ENCODE measurements around the gene DCTN5.
A peak's percentile ranks its signal among the peaks of the same experiment; 100 is the strongest.

Gene DCTN5

DNA sequence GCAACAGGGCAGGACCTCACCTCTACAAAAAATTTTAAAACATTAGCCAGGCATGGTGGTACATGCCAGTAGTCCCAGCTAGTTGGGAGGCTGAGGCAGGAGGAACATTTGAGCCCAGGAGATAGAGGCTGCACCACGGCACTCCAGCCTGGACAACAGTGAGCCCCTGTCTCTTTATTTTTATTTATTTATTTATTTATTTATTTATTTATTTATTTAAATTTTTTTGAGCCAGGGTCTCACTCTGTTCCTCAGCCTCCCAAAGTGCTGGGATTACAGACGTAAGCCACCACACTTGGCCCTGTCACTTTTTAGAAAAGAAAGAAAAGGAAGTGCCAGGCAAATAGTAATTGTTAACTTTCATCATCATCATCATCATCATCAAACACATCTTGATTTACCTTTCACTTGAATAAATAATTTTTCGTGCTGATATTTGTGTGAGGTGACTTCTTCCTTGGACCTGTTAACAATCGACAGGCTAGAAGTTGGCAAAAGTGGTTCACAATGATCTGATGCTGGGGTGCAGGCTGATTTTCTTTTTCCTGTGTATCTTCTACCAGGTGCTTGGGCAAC is 6.7 kb upstream of the DCTN5 start:
- Mint-ChIP-seq H3K4me3 (no peak overlapping the region), H3K27ac (no peak overlapping the region), H3K36me3 (peaks cover 74% of the 10 kb centered on the region), H3K4me1 (peaks cover 6% of the 10 kb centered on the region), H3K9me3 (no peaks in the 10 kb centered on the region)
- ATAC-seq (no peak), DNase-seq (ENCODE audit: low spot score in 2 of 2) (no peak)

DNA sequence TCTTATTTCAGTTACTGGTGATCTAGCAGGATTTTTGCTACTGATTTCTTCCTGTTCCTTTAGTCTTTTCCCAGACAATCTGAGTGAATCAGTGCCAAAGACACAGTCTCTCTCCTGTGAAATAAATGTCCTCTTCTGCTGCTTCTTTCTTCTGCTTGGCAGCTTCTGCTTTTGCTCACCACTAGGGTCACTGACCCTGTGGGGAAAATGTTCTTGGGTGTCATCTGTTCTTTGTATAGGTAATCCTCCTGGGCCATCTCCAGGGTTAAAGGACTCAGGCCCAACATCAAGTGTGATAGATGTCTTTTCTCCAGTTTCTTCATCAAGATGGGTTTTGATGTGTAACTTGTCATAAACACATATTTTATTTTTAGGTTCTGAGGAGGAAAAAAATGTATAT is 5.3 kb upstream of the DCTN5 start:
- Mint-ChIP-seq H3K36me3 (peaks cover 70% of the 10 kb centered on the region), H3K4me1 (peaks cover 13% of the 10 kb centered on the region), H3K4me3 (no peak overlapping the region), H3K27ac (no peak overlapping the region), H3K9me3 (no peaks in the 10 kb centered on the region)
- no peak for DNase-seq (ENCODE audit: low spot score in 2 of 2)
- no peak for ATAC-seq

DNA sequence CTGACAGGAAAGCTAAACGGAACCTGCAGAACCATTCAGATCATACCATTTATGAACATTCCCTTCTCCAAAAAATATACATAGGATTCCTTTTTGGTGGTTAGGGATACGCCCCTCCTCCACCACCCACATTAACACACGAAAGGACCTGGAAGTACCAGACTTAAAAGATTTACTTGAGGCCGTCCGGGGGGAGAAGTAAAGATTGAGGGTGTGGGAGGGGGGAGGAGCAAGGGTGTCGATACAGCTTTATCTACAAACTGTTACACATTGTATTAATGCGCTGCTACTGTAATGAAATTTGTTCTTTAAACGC is 693 bp upstream of the DCTN5 start:
- H3K9me3 Mint-ChIP-seq, result no peaks in the 10 kb centered on the region
- peaks cover 78% of the 10 kb centered on the region for H3K36me3 Mint-ChIP-seq
- peak overlapping the region; percentile 95 for H3K4me3 Mint-ChIP-seq
- ATAC-seq (peak; percentile 9), DNase-seq (ENCODE audit: low spot score in 2 of 2) (no peak)
- H3K4me1 Mint-ChIP-seq, result peaks cover 21% of the 10 kb centered on the region
- peak overlapping the region; percentile 97 for H3K27ac Mint-ChIP-seq

DNA sequence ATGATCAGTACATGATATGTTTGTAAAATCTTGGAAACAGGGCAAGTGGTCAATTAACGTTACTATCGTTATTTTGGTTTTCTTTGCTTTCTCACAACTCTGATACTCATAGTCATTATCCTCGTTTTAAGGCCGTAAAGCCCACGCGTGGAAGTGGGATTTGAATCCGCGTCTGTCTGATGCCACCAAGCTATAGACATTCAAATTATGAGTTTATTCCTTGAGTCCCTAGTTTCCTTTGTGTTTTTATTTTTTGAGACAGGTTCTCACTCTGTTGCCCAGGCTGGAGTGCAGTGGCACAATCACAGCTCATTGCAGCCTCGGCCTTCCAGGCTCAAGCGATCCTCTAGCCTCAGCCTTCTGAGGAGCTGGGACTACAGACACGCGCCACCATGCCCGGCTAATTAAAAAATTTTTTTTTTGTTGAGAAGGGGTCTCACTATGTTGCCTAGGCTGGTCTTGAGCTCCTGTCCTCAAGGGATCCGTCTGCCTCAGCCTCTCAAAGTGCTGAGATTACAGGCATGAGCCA is 1.0 kb downstream of the DCTN5 start:
- DNase-seq (ENCODE audit: low spot score in 2 of 2), result no peak
- peaks cover 79% of the 10 kb centered on the region for H3K36me3 Mint-ChIP-seq
- peaks cover 35% of the 10 kb centered on the region for H3K4me1 Mint-ChIP-seq
- H3K27ac Mint-ChIP-seq, result peak overlapping the region; percentile 97
- H3K9me3 Mint-ChIP-seq, result no peaks in the 10 kb centered on the region
- no peak for ATAC-seq
- peak overlapping the region; percentile 95 for H3K4me3 Mint-ChIP-seq

DNA sequence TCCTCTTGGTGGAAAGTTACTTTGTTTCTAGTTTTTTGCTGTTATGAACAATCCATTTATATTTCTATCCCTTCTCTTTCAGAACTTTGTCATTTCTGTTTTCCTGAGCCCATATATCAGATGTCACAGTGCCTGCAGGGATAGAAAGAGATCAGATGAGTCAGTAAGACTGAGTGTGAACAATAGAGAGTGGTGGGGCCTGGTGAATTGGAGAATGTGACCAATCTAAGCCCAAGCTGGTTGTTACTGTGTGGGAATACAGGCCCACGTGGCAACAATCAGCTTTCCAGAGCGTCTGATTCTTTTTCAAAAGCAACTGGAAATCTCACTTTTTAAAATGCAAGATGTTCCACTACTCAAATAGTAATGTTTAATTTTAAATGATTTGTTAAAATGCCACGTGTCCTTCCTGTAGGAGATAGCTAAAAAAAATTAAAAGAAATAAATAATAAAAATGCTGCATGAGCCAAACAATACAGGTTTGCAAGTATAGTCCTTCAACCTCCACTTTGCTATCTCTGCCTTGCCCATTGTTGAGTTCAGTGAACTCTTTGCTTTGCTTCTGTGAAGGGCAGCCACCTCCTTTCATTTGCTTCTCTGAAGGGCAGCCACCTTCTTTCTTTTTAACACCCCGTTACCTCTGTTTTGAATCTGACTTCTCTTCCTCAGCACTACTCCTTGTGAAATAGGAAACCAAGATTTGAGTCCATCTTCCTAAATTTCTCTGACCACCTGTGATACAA is 9.6 kb downstream of the DCTN5 start:
- Mint-ChIP-seq H3K4me3 (no peak overlapping the region), H3K9me3 (no peaks in the 10 kb centered on the region), H3K4me1 (peaks cover 39% of the 10 kb centered on the region), H3K36me3 (peaks cover 90% of the 10 kb centered on the region), H3K27ac (peak overlapping the region; percentile 11)
- peak; percentile 66 for ATAC-seq
- DNase-seq (ENCODE audit: low spot score in 2 of 2), result no peak

DNA sequence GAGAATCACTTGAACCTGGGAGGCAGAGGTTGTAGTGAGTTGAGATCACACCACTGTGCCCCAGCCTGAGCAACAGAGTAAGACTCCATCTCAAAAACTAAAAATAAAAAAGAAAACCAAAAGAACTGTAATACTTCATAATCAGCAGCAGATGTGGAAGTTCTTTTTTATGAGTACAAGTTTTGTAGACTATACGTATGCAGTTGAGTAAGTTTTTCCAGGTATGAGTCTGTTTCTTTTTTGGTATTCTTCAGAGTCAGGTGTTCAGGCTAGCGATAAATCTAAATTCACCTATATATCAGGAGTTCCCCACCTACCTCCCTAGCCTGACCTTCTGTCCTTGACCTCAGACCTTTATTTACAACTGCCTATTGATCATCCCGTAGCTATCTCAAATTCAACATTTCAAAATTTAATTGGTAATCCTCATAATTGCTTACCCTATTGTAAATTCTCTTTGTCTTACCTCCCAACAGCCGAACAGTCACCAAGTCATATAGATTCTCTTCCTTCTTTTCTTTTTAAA is 10.7 kb downstream of the DCTN5 start:
- Mint-ChIP-seq H3K9me3 (no peaks in the 10 kb centered on the region), H3K4me1 (peaks cover 33% of the 10 kb centered on the region), H3K4me3 (no peak overlapping the region), H3K27ac (peak overlapping the region; percentile 11), H3K36me3 (peaks cover 85% of the 10 kb centered on the region)
- peak; percentile 51 for ATAC-seq
- DNase-seq (ENCODE audit: low spot score in 2 of 2), result no peak

DNA sequence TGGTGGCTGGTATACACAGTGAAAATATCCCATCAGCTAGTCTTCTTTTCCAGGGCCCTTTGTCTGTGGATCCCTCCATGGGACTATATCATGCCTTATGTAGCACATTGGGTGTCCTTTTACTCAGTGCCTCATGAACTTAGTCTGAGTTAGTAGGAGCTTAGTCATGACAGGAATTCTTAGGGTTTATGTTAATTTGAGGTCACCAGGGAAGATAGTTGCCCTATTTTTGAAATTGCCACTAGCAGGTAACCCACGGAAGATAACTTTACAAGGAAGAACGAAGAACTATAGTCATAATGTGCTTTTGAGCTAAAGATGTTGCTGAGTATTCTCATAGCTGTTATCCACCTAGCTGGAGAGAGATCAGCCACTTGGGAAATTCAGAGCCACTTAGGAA is 22.7 kb downstream of the DCTN5 start:
- DNase-seq (ENCODE audit: low spot score in 2 of 2) (no peak), ATAC-seq (peak; percentile 67)
- no peak overlapping the region for H3K27ac Mint-ChIP-seq
- no peak overlapping the region for H3K4me3 Mint-ChIP-seq
- peaks cover 6% of the 10 kb centered on the region for H3K4me1 Mint-ChIP-seq
- no peaks in the 10 kb centered on the region for H3K9me3 Mint-ChIP-seq
- H3K36me3 Mint-ChIP-seq, result peaks cover 99% of the 10 kb centered on the region

DNA sequence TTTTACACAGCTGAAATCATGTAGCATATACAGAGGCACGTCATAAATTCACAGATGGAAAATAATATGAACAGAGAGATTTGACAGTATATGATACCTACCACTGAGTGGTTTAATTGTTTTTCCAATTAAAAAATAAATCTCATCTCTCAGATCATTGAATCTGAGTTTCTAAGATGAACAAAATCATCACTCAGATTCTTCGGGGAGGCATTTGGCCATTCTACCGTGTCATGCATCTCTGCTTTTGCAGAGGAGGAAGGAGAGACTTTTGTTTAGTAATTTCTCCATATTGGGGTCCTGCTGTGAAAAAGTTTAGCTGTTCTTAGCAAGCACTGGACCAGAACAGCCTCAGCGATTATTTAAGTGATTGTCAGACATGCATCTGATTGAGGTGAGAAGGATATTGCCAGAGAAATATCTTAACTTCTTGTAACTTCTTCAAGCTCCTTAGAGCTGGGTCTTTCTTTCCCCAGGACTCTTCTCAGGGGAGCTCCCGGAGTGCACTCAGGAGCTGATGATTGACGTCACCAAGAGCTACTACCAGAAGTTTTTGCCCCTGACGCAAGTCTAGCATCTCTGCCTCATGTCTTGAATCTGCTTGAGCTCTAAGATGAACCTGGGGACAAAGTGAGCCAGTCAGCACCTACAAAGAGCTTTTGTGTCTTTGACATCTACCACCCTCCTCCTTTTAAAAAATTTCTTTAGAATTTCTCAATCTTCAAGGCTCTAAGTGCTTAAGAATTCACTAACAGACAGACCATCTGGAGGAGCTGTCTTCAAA is 25.5 kb downstream of the DCTN5 start:
- H3K27ac Mint-ChIP-seq, result no peak overlapping the region
- DNase-seq (ENCODE audit: low spot score in 2 of 2) (no peak), ATAC-seq (no peak)
- H3K4me1 Mint-ChIP-seq, result peaks cover 24% of the 10 kb centered on the region
- H3K4me3 Mint-ChIP-seq, result no peak overlapping the region
- peaks cover 95% of the 10 kb centered on the region for H3K36me3 Mint-ChIP-seq
- H3K9me3 Mint-ChIP-seq, result no peaks in the 10 kb centered on the region

DNA sequence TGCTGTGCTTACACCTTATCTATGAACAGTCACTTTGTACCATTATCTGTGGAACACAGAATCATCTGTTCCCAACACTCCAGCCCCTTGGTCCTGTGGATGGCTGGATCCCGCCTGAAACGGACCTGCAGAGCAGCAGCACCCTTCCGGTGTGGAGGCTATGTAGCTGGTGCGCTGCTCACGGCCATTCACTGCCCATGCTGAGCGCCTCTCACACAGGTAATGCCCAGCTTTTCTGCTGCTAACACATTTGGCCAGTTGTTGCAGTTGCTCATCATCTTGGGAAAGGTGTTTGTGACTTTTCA is 26.0 kb downstream of the DCTN5 start:
- no peak for DNase-seq (ENCODE audit: low spot score in 2 of 2)

DNA sequence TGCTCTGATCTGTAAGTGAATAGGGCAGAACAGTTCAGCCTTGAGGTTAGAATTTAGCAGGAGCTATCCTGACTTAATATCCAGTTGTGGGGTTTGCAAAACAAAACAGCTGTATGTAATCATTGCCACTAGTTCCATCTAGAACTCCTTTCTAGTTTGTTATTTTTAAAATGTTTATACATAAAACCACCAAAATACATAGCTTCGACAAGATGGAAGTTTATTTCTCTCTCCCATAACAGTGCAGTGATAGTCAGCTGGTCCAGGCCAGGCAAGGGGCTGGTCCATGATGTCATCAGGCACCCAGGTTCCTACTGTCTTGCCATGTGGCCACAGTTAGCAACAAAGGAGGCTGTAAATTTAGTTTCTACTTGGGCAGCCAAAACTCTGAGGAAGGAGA is 27.0 kb downstream of the DCTN5 start:
- no peak for ATAC-seq
- H3K4me3 Mint-ChIP-seq, result no peak overlapping the region
- peaks cover 24% of the 10 kb centered on the region for H3K4me1 Mint-ChIP-seq
- H3K27ac Mint-ChIP-seq, result no peak overlapping the region
- no peak for DNase-seq (ENCODE audit: low spot score in 2 of 2)
- H3K36me3 Mint-ChIP-seq, result peaks cover 90% of the 10 kb centered on the region
- no peaks in the 10 kb centered on the region for H3K9me3 Mint-ChIP-seq

More for the DNA sequence above, 26.0 kb downstream of the DCTN5 start:
- Mint-ChIP-seq H3K9me3 (no peaks in the 10 kb centered on the region), H3K4me1 (peaks cover 24% of the 10 kb centered on the region), H3K36me3 (peaks cover 94% of the 10 kb centered on the region), H3K27ac (no peak overlapping the region), H3K4me3 (no peak overlapping the region)
- ATAC-seq, result no peak

DNA sequence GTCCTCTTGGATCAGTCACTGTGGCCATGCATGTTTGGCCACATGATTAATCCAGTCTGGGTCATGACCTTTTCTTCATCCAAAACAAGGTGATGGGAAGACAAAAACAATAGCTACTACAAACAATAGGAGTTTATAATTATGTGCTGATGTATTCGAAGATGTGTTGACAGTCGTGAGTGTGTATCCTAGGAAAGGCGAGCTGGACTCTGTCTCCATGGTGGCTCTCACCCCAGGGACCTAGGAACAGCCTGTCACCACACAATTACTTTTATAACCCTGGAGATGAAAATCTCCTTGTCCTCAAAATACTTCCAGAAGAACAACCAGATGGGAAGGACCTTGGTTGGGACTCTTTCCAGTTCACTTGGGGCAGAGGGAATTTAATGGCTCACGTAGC is 27.6 kb downstream of the DCTN5 start:
- H3K4me1 Mint-ChIP-seq, result peaks cover 19% of the 10 kb centered on the region
- DNase-seq (ENCODE audit: low spot score in 2 of 2), result no peak
- no peak for ATAC-seq
- H3K4me3 Mint-ChIP-seq, result no peak overlapping the region
- no peak overlapping the region for H3K27ac Mint-ChIP-seq
- H3K9me3 Mint-ChIP-seq, result no peaks in the 10 kb centered on the region
- H3K36me3 Mint-ChIP-seq, result peaks cover 90% of the 10 kb centered on the region

DNA sequence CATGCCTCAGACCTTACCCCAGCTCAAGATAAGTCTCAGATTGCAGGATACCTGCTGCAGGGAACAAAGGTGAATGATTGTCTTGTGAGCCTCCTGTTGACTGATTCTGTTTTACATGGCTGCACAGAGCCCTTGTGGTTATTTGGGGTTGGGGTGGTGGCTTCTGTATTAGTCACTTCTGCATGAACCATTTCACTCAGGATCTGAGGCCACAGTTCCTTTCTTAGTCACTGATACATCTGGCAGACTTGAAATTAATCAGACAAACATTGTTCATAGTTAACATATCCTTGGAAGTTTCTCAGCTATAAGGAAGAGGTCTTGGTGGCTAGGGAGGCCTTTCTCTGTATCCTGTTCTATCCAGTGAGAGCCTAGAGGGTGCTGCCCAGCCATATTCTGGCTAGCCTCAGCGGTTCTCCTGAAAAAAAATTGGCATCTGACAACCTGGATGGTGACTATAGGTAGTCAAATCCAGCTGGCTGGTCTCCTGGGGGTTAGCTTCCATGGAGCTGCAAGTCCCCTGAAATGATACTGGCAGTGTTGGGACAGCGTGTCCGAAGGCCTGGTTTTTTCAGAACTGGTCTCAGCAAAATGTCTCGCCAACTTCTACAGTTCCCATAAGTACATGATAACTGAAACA is 29.0 kb downstream of the DCTN5 start:
- DNase-seq (ENCODE audit: low spot score in 2 of 2), result peak; percentile 21 to 82
- no peak overlapping the region for H3K4me3 Mint-ChIP-seq
- H3K4me1 Mint-ChIP-seq, result peaks cover 18% of the 10 kb centered on the region
- H3K9me3 Mint-ChIP-seq, result no peaks in the 10 kb centered on the region
- peaks cover 90% of the 10 kb centered on the region for H3K36me3 Mint-ChIP-seq
- ATAC-seq, result peak; percentile 100
- peak overlapping the region; percentile 15 for H3K27ac Mint-ChIP-seq

DNA sequence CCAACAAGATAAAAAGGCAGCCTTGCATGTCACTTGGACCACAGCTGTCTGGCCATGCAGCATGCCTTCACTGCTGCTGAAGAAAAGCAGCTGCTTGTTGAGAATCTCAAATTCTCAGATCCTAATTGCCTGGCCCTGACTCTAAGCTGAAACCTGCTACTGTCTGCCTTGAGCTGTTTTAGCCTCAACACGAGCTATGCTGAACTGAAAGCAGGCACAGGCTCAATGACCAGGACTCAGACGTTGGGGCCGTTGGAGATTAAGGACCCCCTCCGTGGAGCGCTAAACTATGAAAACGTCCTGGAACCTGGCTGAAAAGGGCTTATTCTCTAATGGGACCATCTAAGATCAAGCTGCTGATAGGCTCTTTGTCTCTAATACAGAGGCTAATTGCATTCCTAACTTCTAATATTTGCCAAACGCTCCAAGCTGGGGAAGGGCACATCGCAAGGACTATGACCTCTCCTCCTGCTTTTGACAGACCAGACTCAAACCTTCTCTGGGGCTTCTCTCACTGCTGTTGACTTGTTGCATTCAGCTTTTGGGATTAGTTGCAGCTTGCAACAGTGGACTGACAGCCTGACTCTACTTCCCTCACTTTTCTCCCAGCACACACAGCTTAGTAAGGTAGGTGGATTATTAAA is 32.8 kb downstream of the DCTN5 start:
- ATAC-seq (no peak), DNase-seq (ENCODE audit: low spot score in 2 of 2) (no peak)
- no peak overlapping the region for H3K27ac Mint-ChIP-seq
- H3K36me3 Mint-ChIP-seq, result peaks cover 56% of the 10 kb centered on the region
- no peak overlapping the region for H3K4me3 Mint-ChIP-seq
- peaks cover 25% of the 10 kb centered on the region for H3K4me1 Mint-ChIP-seq
- H3K9me3 Mint-ChIP-seq, result no peaks in the 10 kb centered on the region

GRCh38 chr16:23676924-23677480 is 35.7 kb downstream of the DCTN5 start:
- H3K36me3 Mint-ChIP-seq, result peaks cover 58% of the 10 kb centered on the region
- H3K9me3 Mint-ChIP-seq, result no peaks in the 10 kb centered on the region
- H3K27ac Mint-ChIP-seq, result peak overlapping the region; percentile 58
- ATAC-seq, result no peak
- DNase-seq (ENCODE audit: low spot score in 2 of 2), result no peak
- no peak overlapping the region for H3K4me3 Mint-ChIP-seq
- peaks cover 19% of the 10 kb centered on the region for H3K4me1 Mint-ChIP-seq

Data from stimulated activated effector memory CD8-positive, alpha-beta T cell treated with anti-CD3 and anti-CD28 coated beads, Interleukin-12 subunit alpha, Interleukin-12 subunit beta, amount 100 ng/mL, for 72 hours (primary cell).